Fibroblast of pulmonary artery (primary cell): Measurements from ENCODE around the gene DMXL2.

Experiments
- DNase-seq: peaks from one replicate; pipeline ENCODE4 v3.0.0-alpha.2; 2010; ENCODE audit warnings: low read depth
- H3K4me3 ChIP-seq: replicated peaks from 2 replicates; pipeline ENCODE4 v1.5.1; 2011; ENCODE audit warnings: low read depth, mild to moderate bottlenecking, control low read depth, low read length, moderate library complexity
- TF ChIP-seq, protein P1 (sequence below): IDR thresholded peaks from 2 replicates; pipeline ENCODE4 v1.5.1; 2011; ENCODE audit warnings: mild to moderate bottlenecking, control low read depth, low read length, inconsistent platforms; ENCODE audit errors: missing control alignments

Gene DMXL2

DNA sequence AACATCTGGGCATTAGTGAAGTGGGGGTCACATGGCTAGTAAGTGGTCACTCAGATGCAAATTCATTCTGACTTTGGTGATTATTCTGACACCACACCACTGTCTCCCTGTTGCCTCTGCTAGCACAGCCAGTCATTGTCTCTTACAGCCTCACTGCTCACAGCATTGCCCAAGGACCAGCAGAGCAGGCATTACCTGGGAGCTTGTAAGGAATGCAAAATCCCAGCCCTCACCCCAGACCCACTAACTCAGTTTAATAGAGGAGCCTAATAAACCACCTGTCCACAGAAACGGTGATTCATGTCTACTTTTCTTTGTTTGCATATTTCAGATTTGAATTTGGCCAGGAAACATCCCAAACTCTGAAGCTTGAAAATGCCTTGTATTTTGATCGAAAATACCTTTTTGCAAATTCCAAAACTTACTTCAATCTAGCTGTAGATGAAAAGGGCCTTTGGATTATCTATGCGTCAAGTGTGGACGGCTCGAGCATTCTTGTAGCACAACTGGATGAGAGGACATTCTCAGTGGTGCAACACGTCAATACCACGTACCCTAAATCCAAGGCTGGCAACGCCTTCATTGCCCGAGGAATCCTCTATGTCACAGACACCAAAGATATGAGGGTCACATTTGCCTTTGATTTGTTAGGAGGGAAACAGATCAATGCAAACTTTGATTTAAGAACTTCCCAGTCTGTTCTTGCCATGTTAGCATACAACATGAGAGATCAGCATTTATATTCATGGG is 218.4 kb downstream of the DMXL2 start:
- TF ChIP-seq, protein P1, sequence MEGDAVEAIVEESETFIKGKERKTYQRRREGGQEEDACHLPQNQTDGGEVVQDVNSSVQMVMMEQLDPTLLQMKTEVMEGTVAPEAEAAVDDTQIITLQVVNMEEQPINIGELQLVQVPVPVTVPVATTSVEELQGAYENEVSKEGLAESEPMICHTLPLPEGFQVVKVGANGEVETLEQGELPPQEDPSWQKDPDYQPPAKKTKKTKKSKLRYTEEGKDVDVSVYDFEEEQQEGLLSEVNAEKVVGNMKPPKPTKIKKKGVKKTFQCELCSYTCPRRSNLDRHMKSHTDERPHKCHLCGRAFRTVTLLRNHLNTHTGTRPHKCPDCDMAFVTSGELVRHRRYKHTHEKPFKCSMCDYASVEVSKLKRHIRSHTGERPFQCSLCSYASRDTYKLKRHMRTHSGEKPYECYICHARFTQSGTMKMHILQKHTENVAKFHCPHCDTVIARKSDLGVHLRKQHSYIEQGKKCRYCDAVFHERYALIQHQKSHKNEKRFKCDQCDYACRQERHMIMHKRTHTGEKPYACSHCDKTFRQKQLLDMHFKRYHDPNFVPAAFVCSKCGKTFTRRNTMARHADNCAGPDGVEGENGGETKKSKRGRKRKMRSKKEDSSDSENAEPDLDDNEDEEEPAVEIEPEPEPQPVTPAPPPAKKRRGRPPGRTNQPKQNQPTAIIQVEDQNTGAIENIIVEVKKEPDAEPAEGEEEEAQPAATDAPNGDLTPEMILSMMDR = no peak
- DNase-seq = no peak
- H3K4me3 ChIP-seq = no peak overlapping the region

DNA sequence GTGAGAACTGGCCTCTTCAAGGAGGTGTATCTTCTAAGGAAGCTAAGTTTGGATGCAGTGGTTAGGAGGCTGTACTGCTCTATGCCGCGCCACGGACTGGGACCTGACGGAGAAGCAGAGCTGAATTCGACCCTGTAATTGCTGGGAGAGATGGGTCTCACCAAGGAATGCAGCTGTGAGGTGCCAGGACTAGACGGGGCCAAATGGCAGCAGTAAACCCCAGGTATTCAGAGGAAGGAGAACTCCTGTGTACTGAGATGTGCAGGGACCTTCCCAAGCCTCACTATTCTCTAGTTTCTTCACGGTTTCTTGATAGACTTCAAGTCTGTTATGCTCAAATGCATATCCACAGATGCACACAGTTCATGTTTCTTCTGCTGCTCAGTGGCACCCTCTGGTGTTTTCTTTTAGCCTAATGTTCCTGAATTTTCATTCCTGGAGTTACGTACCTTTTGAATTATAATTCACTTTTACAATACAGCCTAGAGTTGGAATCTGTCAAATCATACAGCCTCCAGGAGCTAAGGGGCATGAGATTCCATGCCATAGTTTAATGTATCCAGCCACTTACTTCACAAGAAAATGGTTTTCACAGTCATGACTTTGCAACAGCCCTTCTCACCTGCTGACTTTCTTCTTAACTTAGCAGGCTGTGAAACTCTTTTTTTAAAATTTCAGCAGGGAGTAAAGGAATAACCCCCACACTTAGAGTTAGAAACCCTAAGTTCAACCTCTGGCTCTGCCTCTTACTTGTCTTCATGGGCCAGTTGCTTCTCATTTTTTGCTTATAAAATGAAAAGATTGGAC is 219.3 kb downstream of the DMXL2 start:
- TF ChIP-seq, protein P1 = peak; percentile 83
- no peak overlapping the region for H3K4me3 ChIP-seq
- DNase-seq = peak; percentile 69

DNA sequence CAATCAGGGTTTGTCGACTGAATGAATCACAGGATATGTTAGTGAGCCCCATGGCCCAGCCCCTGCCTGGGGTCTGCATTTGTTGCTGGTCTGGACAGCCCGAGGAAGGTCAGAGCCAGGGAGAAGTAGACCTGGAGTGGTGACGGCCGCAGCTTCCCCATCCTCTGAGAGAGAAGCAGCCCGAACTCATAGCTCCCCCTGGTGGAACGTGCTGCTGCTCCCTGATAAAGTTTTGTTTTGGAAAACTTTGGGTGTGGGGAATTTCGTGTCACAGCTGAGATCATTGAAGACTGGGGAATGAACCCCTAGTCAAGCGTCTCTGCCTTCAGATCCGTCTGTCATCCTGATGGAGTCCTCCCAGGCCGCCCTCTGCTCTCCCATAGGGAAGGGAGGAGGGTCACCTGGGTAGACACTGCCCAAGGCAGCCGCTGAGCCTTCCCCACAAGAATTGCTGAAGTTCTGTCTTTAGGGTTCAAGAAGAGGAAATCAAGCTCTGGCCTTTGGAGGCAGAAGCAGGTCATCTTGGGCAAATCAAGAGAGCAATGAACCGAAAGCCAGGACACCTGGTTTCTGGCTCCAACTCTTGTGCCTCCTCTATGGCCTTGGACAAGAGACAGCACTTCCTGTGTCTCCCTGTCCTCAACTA is 220.6 kb downstream of the DMXL2 start:
- TF ChIP-seq, protein P1 = peak; percentile 85
- DNase-seq = peak; percentile 57

DNA sequence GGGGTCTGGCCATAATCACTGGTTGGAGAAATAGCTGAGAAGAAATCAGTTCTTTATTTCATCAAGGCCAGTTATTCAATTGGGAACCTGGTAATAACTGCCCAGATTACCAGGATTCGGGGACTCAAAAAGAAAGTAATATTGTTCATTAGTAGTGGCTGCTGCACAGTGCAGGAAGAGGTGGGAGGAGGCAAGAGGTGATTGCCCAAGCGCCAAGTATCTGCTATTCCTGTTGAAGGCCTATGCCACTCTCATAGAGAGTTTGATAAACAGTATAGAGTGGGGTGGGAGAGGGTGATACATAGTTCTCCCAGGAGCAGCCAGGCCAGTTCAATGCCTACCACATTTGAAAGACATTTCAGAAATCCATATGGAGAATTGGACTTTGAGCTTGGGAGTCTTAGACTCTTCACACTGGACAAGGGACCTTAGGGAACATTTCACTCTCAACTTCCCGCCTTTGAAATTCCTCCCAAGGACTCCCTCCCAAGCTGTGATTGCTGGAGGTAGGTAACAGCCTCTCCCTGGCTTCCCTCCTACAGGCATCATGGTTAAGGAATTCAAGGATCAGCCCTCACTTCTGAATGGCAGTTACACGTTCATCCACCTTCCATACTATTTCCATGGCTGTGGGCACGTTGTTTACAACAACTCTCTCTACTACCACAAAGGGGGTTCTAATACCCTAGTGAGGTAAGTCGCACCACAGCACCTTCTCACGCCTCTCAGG is 221.4 kb downstream of the DMXL2 start:
- H3K4me3 ChIP-seq = no peak overlapping the region
- DNase-seq = no peak
- TF ChIP-seq, protein P1 = no peak

More for the DNA sequence above, 220.6 kb downstream of the DMXL2 start:
- no peak overlapping the region for H3K4me3 ChIP-seq

DNA sequence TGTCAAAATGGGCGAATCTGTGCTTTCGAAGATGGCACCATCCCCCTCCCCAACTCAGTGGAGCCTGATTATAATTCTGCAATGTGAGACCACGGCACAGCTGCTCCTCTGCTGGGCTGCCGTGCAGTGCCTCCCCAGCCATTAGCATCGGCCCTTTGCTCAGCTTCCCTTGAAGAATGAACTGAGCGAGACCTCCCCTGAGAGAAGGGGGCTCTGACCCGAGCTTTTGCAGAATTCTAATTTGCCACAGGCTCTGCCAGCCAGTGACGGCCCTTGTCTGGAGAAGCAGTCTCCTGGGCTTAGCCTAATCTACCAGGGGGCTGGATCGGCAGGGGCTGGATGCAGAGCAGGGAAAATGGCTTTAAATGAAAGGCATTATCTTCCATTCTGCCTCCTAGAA is 223.9 kb downstream of the DMXL2 start:
- DNase-seq = no peak
- H3K4me3 ChIP-seq = no peak overlapping the region
- TF ChIP-seq, protein P1 = no peak
